C4-2B (cell line): ENCODE results near the gene ENG.

Source experiments
- H3K27ac ChIP-seq: fragments of 450-650 bp; 2 replicates; pipeline ENCODE4 v1.5.1; 2017
- ZFX ChIP-seq: fragments of 450-650 bp; IDR thresholded peaks from 2 replicates; pipeline ENCODE4 v1.6.1; 2017
- TF ChIP-seq, protein P1 (sequence below): fragments of 450-650 bp; conservative IDR thresholded peaks from 2 replicates; pipeline ENCODE4 v1.5.1; 2017; ENCODE audit warnings: mild to moderate bottlenecking

Gene ENG

DNA sequence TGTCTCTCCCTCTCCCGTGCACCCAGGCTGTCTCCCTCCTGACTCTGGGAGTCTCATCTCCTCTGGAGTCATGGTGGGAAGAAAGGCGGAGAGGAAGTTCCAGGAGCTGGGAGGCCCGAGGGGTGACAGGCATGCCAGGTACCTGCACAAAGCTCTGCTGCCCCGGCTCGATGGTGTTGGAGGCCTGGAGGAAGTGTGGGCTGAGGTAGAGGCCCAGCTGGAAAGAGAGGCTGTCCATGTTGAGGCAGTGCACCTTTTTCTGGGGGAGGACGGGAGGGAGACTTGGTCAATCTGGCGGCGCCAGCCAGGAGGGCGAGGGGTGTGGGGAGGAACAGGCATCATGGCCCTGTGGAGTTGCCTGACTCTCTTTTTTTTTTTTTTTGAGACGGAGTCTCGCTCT, 35.9 kb downstream of the ENG start:
- H3K27ac ChIP-seq: no peak overlapping the region
- TF ChIP-seq, protein P1, sequence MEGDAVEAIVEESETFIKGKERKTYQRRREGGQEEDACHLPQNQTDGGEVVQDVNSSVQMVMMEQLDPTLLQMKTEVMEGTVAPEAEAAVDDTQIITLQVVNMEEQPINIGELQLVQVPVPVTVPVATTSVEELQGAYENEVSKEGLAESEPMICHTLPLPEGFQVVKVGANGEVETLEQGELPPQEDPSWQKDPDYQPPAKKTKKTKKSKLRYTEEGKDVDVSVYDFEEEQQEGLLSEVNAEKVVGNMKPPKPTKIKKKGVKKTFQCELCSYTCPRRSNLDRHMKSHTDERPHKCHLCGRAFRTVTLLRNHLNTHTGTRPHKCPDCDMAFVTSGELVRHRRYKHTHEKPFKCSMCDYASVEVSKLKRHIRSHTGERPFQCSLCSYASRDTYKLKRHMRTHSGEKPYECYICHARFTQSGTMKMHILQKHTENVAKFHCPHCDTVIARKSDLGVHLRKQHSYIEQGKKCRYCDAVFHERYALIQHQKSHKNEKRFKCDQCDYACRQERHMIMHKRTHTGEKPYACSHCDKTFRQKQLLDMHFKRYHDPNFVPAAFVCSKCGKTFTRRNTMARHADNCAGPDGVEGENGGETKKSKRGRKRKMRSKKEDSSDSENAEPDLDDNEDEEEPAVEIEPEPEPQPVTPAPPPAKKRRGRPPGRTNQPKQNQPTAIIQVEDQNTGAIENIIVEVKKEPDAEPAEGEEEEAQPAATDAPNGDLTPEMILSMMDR: no peak

DNA sequence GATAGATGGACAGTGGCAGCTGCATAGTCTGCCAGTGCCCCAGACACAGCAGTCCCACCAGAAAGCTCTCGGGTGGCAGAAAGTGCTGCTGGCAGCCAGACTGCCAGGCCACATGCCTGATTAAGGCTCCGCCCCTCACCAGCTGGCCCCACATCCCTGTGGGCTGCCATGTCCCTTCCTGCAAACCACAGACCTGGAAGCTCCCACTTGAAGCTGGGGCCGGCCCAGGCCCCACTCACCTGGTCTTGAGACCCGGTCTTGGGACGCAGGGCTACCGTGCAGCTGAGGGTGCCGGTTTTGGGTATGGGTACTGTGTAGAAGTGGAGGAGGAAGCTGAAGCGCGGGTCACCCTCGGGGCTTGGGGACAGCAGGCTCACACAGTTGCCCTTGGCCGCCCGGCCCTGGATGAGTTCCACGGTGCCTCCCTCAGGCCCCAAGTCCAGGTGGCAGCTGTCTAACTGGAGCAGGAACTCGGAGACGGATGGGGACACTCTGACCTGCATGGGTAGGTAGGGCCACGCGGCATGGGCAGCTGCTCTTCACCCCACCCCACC, 36.5 kb downstream of the ENG start:
- no peak overlapping the region for H3K27ac ChIP-seq

DNA sequence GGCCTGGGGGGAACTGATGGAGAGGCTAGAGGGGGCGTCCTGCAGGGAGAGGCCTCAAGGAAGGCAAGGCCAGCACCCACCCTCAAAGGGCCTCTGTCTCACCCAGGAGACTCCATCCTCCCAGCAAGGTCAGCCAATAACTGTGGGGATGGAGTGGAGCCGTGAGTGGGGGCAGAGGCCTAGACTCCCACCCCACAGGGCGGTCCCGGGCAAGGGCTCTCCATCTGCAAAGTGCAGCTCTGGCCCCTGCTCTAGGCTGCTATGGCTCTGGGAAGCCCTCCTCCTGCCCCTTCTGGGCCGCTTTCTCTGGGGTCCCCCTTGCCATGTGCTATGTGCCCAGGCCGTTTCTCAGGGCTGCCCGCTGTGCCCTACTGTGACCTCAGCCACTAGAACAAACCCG, 37.7 kb downstream of the ENG start:
- TF ChIP-seq, protein P1: no peak
- TF ChIP-seq ZFX: no peak
- no peak overlapping the region for H3K27ac ChIP-seq

More for the DNA sequence above, 36.5 kb downstream of the ENG start:
- TF ChIP-seq, protein P1: no peak
- no peak for TF ChIP-seq ZFX

DNA sequence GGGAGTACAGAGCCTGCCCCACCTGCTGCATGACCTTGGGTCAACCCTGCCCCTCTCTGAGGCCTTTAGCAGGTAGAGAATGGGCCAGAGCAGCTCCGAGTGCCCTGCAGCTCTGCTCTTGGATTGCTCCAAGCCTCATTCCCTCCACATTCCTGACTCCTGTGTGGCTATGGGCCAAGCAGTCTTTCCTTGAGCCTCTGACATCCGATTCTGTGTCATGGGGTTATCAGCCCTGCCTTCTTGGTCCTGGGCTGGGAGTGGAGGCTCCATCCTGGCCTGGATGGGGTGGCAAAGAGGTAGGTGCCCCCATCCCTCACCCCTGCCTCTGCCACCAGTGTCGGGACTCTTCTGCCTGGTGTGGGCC, 38.1 kb downstream of the ENG start:
- TF ChIP-seq ZFX: no peak
- no peak overlapping the region for H3K27ac ChIP-seq

DNA sequence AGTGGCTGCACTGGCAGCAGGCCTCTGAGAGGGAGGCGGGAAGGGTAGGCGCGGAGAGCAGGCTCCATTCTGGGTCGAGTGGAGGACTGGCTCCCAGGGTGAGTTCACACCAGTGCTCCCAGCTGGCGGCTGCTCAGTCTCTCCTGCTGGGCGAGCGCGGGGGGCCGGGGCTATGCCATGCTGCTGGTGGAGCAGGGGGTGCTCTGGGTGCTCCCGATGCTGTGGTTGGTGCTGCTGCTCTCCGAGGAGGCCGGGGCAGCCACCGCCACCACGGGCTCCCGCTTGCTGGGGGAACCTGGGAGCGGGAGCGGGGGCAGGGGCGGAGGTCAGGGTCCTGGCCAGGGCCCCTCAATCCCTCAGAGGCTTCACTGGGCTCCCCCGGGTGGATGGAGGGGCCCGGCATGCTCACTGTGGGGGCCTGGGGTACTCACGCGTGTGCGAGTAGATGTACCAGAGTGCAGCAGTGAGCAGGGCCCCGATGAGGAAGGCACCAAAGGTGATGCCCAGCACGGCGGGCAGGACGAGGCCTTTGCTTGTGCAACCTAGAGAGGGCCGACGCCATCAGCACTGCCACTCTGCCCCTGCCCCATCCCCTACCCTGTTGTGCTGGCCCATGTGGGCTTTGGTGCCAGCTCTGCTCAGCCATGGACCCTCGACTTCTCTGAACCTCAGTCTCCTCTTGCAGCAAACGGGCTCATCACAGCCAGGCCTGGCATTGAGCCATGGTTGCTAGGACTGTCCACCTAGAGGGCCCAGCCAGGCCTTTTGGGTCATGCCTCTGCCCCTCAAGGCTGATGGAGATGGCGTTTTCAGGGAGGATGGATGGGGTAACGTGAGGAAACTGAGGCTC, 38.7 kb downstream of the ENG start:
- TF ChIP-seq ZFX: no peak
- TF ChIP-seq, protein P1: no peak
- H3K27ac ChIP-seq: no peak overlapping the region

DNA sequence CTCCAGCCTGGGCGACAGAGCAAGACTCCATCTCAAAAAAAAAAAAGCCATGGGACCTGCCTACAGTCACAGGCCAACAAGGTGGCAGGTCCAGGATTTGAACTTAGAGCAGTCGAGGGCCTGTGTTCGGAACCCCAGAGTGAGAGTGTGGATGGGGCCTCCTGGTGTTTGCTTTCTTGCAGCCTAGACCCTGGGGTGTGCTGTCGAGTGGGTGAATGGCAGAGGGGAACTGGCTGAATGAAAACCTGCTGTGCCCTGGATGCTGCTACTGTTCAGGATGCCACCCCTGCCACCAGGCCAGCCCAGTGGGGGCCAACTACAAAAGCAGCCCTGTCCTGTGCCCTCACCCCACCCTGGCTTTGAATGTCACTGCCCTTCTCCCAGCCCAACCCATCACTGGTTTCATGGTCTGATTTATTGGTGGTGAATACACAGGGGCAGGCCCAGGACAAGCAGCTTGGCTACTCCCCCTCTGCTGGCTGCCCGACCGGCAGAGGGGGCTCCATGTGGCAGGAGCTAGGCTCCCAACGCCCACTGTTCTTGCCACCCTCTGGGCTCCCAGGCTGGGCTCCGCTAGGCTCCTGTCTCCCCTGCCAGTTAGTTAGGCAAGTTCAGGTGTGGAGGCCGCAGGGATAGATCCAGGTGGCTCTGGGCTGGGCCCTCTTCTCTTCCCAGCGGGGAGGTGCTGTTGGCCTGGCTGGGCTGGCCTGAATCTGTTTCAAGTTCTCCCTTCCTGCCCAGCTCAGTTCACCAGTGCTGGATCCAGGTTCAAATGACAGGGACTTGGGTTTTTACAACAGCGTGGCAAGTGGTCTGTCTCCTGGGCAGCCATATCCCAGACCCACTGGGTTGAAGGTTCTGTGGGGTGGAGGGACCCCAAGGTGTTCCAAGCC, 39.6 kb downstream of the ENG start:
- no peak for TF ChIP-seq ZFX
- TF ChIP-seq, protein P1: no peak
- H3K27ac ChIP-seq: no peak overlapping the region

DNA sequence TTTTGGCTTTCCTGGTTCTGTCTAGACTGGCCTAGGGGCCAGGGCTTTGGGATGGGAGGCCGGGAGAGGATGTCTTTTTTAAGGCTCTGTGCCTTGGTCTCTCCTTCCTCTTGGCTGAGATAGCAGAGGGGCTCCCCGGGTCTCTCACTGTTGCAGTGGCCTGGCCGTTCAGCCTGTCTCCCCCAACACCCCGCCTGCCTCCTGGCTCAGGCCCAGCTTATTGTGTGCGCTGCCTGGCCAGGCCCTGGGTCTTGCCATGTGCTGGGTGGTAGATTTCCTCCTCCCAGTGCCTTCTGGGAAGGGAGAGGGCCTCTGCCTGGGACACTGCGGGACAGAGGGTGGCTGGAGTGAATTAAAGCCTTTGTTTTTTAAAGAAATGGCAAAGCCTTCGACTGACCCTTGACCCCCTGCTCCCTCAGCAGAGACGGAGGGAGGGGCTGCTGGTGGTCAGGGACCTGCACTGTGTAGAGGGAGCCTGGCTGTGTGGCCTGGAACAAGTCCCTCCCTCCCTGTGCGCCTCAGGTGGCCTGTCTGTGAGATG, 40.7 kb downstream of the ENG start:
- no peak overlapping the region for H3K27ac ChIP-seq

More for the DNA sequence above, 40.7 kb downstream of the ENG start:
- TF ChIP-seq, protein P1: no peak
- TF ChIP-seq ZFX: no peak
